GM21723 (cell line): ENCODE measurements around the gene ARHGDIB.

ENCODE experiments used
- ATAC-seq: cut with Tn5 transposase; IDR thresholded peaks from one replicate; pipeline ENCODE4 v1.9.1; 2021; ENCODE audit warnings: mild to moderate bottlenecking, moderate library complexity; ENCODE audit not compliant: unreplicated experiment

Gene ARHGDIB

GRCh38 chr12:14902465-14902864, 58.9 kb downstream of the ARHGDIB start:
- ATAC-seq, result no peak

- no peak for ATAC-seq
Measured at GRCh38 chr12:14901228-14901562, 60.2 kb downstream of the ARHGDIB start.

DNA sequence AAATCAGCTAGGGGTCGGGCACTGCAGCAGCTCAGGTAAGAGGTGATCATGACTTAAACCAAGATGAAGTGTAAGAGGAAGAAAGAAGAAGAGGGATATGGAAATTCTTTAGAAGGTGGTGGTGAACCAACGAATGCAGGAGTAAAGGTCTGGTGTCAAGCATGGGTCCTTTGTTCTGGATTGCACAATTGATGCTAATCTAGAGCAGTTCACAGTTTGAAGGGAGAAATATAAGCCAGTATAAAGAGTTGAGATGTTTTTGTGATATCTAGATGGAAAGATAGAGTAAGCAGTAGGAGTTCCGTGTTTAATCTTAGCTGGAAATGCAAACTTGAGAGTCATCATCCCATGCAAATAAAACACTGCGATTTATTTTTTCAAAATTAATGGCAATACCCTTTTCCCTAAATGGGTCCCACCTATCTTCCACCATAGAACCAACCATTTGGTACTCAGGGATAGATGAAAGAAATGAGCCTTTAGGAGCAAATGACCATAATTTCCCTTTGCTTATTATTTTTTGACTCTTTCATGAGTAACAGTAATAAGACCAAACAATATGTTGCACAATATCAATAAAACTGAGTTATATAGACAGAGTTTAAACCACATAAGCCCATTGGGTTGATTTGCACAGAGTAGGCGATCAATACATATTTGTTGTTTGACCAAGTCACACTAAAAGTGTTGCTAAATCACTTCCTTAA, 60.7 kb downstream of the ARHGDIB start:
- no peak for ATAC-seq

GRCh38 chr12:14896521-14897169, 64.8 kb downstream of the ARHGDIB start:
- ATAC-seq, result no peak

GRCh38 chr12:14893506-14894250, 67.7 kb downstream of the ARHGDIB start:
- no peak for ATAC-seq

DNA sequence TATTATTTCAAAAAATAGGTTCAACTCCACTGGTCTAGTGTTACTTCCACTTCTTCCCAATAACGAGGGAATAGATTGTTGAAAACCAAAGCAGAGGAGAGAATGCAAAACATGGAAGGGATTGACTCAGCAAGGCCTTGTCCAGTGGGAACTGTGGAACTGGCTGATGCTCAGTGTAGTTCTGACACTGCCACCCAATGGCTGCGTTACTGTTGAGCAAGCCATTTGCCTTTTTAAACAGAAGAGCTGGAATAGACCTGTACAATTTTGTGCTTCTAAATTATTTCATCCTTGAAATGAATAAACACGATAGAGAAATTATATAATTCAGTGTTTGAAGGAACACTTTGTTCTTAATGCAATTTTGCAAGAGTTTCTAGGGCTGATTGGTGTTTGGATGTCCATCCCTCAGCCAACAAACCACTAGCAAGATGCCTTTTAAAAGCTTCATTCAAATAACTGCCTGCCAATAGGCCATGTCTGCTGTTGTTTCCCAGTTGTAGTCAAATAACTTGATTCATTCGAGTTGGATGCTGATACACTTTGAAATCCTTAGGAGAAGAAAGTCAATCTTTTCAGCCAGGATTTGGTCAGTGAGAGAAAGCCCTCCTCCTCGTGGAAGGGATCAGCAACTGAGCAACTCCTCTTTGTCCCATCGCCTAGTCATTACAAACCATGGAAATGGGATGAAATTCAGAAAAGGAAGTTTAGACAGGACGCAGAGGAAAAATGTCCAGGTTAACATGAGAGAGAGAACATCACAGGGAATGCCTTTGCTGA, 68.5 kb downstream of the ARHGDIB start:
- no peak for ATAC-seq
